PC-9 (cell line): ENCODE data around the gene STYXL1. TPM values are rescaled to one million over a fixed set of nuclear protein-coding genes. Genes with fewer than 3 reads are reported as not detected.
A peak's percentile ranks its signal among the peaks of the same experiment; 100 is the strongest.
"Not testable (repeated sequence)": the region's sequence is repeated elsewhere in the genome, so short reads cannot be mapped to it uniquely, and the experiment has no call there.

ENCODE experiments used
- Bru-seq: library from RNA; stranded (reverse); fragments of 400-500 nt; gene quantifications from one replicate; lab custom pipeline; 2021; lab: Mats Ljungman, UMichigan
- BruChase-seq, 2 experiments: library from RNA; stranded (reverse); fragments of 400-500 nt; gene quantifications; one replicate each; lab custom pipeline; 2021; lab: Mats Ljungman, UMichigan
- BruUV-seq: library from RNA; stranded (reverse); fragments of 400-500 nt; replicated peaks from 2 replicates; lab custom pipeline; 2021; lab: Mats Ljungman, UMichigan
- CTCF ChIA-PET: fragments of 300-600 bp; sonication (Branson Sonifier 250); formaldehyde crosslinking; loops from one replicate; lab custom pipeline; 2022; ENCODE audit warnings: antibody characterized with exemption; lab: Charles Lee
- POLR2A ChIA-PET: fragments of 300-600 bp; sonication (Branson Sonifier 250); formaldehyde crosslinking; loops from one replicate; lab custom pipeline; 2022; ENCODE audit warnings: antibody characterized with exemption; ENCODE audit not compliant: unreplicated experiment; lab: Charles Lee
- DNase-seq, 2 experiments: peaks; one replicate each; pipeline versions ENCODE4 v3.0.0 to v3.0.0-alpha.2; 2015 to 2022; ENCODE audit warnings: mixed read lengths in 1 of 2
- H2AFZ ChIP-seq: fragments of 200-600 bp; sonication (generic); 2 replicates; pipeline ENCODE4 v1.8.1; 2017; ENCODE audit warnings: antibody characterized with exemption
- H3F3A ChIP-seq: fragments of 200-600 bp; sonication (generic); 2 replicates; pipeline ENCODE4 v1.8.1; 2017; ENCODE audit warnings: antibody characterized with exemption, mild to moderate bottlenecking, low read depth; ENCODE audit not compliant: insufficient read depth
- H3K27ac ChIP-seq: fragments of 200-600 bp; sonication (generic); 2 replicates; pipeline ENCODE4 v1.6.1; 2016; ENCODE audit warnings: mixed run types
- H3K27me3 ChIP-seq: fragments of 200-600 bp; sonication (generic); 2 replicates; pipeline ENCODE4 v1.6.1; 2016; ENCODE audit warnings: low read depth, mixed run types; ENCODE audit not compliant: insufficient read depth
- H3K36me3 ChIP-seq: fragments of 200-600 bp; sonication (generic); 2 replicates; pipeline ENCODE4 v1.6.1; 2016; ENCODE audit warnings: low read depth, mixed run types
- H3K4me1 ChIP-seq: fragments of 200-600 bp; sonication (generic); replicated peaks from 2 replicates; pipeline ENCODE4 v1.6.1; 2016; ENCODE audit warnings: mixed run types; ENCODE audit not compliant: insufficient read depth
- H3K4me2 ChIP-seq: fragments of 200-600 bp; sonication (generic); 2 replicates; pipeline ENCODE4 v1.6.1; 2017; ENCODE audit warnings: mixed run types
- H3K4me3 ChIP-seq: fragments of 200-600 bp; sonication (generic); 2 replicates; pipeline ENCODE4 v1.6.1; 2016; ENCODE audit warnings: mixed run types
- H3K79me2 ChIP-seq: fragments of 200-600 bp; sonication (generic); 2 replicates; pipeline ENCODE4 v1.6.1; 2017; ENCODE audit warnings: low read depth, mixed run types
- H3K9me2 ChIP-seq: fragments of 200-600 bp; sonication (generic); 2 replicates; pipeline ENCODE4 v1.8.1; 2017; ENCODE audit warnings: mild to moderate bottlenecking; ENCODE audit not compliant: insufficient read depth
- H3K9me3 ChIP-seq: fragments of 200-600 bp; sonication (generic); 2 replicates; pipeline ENCODE4 v1.8.1; 2016; ENCODE audit warnings: low read depth; ENCODE audit not compliant: insufficient read depth
- H4K20me1 ChIP-seq: fragments of 200-600 bp; sonication (generic); 2 replicates; pipeline ENCODE4 v1.8.1; 2017; ENCODE audit not compliant: insufficient read depth
- EZH2 ChIP-seq: fragments of 200-600 bp; sonication (generic); IDR thresholded peaks from 2 replicates; pipeline ENCODE4 v1.8.0; 2017; ENCODE audit warnings: antibody characterized with exemption, low read depth
- intact Hi-C: fragments of 100-400 bp; cut with micrococcal nuclease; formaldehyde crosslinking; loops from one replicate; pipeline ENCODE4 v1.10.0; 2022; ENCODE audit not compliant: unreplicated experiment
- long read RNA-seq: library from polyadenylated mRNA; stranded (forward); transcript quantifications from one replicate; pipeline ENCODE4 v2.0.0, GENCODE V29; 2022
- total RNA-seq: library from RNA; stranded (reverse); gene quantifications from 2 replicates; pipeline ENCODE4 v1.2.3, GENCODE V29; 2021
- TF ChIP-seq, protein P1 (sequence below): fragments of 200-600 bp; sonication (generic); conservative IDR thresholded peaks from 2 replicates; pipeline ENCODE4 v1.6.1; 2017; ENCODE audit warnings: mixed run types, antibody characterized with exemption, mild to moderate bottlenecking, moderate library complexity

Gene STYXL1, protein sequence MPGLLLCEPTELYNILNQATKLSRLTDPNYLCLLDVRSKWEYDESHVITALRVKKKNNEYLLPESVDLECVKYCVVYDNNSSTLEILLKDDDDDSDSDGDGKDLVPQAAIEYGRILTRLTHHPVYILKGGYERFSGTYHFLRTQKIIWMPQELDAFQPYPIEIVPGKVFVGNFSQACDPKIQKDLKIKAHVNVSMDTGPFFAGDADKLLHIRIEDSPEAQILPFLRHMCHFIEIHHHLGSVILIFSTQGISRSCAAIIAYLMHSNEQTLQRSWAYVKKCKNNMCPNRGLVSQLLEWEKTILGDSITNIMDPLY
- total RNA-seq (77.7 and 98.2 TPM in 2 replicates), Bru-seq, nascent RNA (percentile 69 among the genes with signal in this experiment), BruChase-seq, experiment 1, labeled RNA remaining after a 2-hour chase (percentile 72 among the genes with signal in this experiment), BruChase-seq, experiment 2, labeled RNA remaining after a 6-hour chase (percentile 69 among the genes with signal in this experiment)
- long read RNA-seq, transcript STYXL1-206 (9 exons, 1,147 nt): major isoform, 31 of 137 reads
- long read RNA-seq, transcript STYXL1-203 (9 exons, 1,374 nt): minor isoform, 7 of 137 reads
- long read RNA-seq, partial matches to known transcripts: 25 of 137 reads
- long read RNA-seq, other reads (novel, unspliced or antisense): 71 of 137 reads

DNA sequence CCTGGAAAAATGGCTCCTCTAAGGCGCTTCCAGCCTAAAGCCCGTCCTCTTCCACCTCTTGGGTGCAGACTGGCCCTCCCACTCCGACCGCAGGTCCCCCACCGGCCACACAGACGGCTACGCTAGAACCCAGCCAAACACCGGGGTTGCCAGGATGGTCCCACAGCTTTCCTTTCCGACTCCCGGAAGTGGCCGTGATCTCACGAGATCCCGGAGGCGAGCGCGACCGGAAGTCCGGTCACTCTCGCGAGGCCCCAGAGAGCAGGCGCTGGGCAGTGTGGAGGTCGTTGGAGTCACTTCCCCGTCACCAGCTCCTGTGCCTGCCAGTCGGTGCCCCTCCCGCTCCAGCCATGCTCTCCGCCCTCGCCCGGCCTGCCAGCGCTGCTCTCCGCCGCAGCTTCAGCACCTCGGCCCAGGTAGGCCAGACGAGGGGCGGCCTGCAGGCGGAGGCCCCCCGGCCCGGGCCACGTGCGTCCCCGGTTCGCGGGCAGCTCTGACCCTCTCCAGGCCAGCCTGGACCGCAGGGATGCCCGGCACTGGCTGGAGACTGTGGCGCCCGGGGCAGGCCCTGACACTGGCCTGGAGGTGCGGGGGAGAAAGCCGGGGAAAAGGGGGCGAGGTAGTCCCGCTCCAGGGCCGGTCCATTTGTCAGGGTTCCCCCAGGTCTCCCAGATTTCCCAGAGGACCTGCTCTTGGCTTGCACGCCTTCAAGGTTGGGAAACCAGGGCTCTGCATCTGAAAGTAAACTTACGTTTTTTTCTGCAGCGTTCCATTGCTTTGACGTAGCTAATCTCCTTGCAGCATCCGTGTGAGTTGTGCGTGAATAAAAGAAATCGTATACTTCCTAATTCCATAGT, at the start of gene STYXL1, which contains the start of gene MDH2:
TSS of gene STYXL1 (minus strand) at position 190 of the 857 bp plus-strand sequence. CDS start 17,477 bp downstream, outside the sequence.
TSS of gene MDH2 (plus strand) at position 296 of the 857 bp plus-strand sequence. CDS start at position 351, 55 bp downstream.
- Histone ChIP-seq H3K4me2 (peak within 1 kb of the TSS; percentile 82), H2AFZ (peak within 1 kb of the TSS; percentile 90)
- BruUV-seq: TSS peak; percentile 56

DNA sequence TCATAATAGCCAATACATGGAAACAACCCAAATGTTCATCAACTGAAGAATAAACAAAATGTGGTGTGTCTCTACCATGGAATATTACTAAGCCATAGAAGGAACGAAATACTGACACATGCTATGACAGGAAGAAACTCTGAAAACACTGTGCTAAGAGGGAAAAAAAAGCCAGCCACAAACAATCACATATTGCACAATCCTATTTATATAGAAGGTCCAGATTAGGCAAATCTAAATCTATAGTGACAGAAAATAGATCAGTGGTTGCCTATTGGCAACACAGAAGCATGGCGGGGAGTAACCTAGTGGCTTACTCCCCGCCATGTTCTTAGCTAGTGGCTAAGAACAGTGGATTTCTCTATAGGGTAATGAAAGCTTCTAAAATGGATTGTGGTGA, 48.1 kb upstream of the STYXL1 start:
- POLR2A ChIA-PET: no interaction called here
- no peak overlapping the region for H3K27ac ChIP-seq
- H3K79me2 ChIP-seq: no peaks in the 10 kb centered on the region
- H3K4me1 ChIP-seq: peaks cover 26% of the 10 kb centered on the region
- DNase-seq: no peak
- TF ChIP-seq, protein P1, sequence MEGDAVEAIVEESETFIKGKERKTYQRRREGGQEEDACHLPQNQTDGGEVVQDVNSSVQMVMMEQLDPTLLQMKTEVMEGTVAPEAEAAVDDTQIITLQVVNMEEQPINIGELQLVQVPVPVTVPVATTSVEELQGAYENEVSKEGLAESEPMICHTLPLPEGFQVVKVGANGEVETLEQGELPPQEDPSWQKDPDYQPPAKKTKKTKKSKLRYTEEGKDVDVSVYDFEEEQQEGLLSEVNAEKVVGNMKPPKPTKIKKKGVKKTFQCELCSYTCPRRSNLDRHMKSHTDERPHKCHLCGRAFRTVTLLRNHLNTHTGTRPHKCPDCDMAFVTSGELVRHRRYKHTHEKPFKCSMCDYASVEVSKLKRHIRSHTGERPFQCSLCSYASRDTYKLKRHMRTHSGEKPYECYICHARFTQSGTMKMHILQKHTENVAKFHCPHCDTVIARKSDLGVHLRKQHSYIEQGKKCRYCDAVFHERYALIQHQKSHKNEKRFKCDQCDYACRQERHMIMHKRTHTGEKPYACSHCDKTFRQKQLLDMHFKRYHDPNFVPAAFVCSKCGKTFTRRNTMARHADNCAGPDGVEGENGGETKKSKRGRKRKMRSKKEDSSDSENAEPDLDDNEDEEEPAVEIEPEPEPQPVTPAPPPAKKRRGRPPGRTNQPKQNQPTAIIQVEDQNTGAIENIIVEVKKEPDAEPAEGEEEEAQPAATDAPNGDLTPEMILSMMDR: no peak
- no peak for TF ChIP-seq EZH2
- CTCF ChIA-PET: no interaction called here
- no peaks in the 10 kb centered on the region for H3K9me2 ChIP-seq
- H3K36me3 ChIP-seq: no peaks in the 10 kb centered on the region
- no peaks in the 10 kb centered on the region for H3K27me3 ChIP-seq
- no peak overlapping the region for H3K4me2 ChIP-seq
- no peaks in the 10 kb centered on the region for H3K9me3 ChIP-seq
- peaks cover 10% of the 10 kb centered on the region; the same call in 1 of the 2 replicates for H3F3A ChIP-seq
- no peaks in the 10 kb centered on the region for H4K20me1 ChIP-seq
- no peak overlapping the region for H2AFZ ChIP-seq
- no peak overlapping the region for H3K4me3 ChIP-seq
- no TSS peak for BruUV-seq
- intact Hi-C loops: no loop called here

More for the DNA sequence above, at the start of gene STYXL1, which contains the start of gene MDH2:
- no peaks in the 10 kb centered on the region; the same call in 1 of the 2 replicates for H3K36me3 ChIP-seq
- intact Hi-C loops: loop anchor here (2.0 to 5.0 kb wide), 3 partner anchors 56 to 244 kb away; partner anchors contain the start of gene TMEM120A
- H3F3A ChIP-seq: peaks cover 32% of the 10 kb centered on the region
- peaks cover 10% of the 10 kb centered on the region; the same call in 1 of the 2 replicates for H4K20me1 ChIP-seq
- DNase-seq: peak; percentile 93 to 97
- H3K4me1 ChIP-seq: peaks cover 15% of the 10 kb centered on the region
- ChIA-PET POLR2A (interaction anchor here (0.6 to 1.0 kb wide), 8 partner anchors 42 to 1864 kb away, joined by 3 to 8 read pairs (median 4); partner anchors contain the start of gene RHBDD2), CTCF (interaction anchor here (0.5 to 0.7 kb wide), 4 partner anchors 28 to 208 kb away, joined by 3 to 8 read pairs (median 4); no protein-coding TSS in a partner anchor)
- no peaks in the 10 kb centered on the region for H3K9me2 ChIP-seq
- H3K27ac ChIP-seq: peak within 1 kb of the TSS; percentile 83
- H3K79me2 ChIP-seq: peaks cover 89% of the 10 kb centered on the region
- TF ChIP-seq EZH2: no peak
- TF ChIP-seq, protein P1: no peak
- peak within 1 kb of the TSS; percentile 89 for H3K4me3 ChIP-seq
- H3K9me3 ChIP-seq: no peaks in the 10 kb centered on the region
- no peaks in the 10 kb centered on the region for H3K27me3 ChIP-seq

DNA sequence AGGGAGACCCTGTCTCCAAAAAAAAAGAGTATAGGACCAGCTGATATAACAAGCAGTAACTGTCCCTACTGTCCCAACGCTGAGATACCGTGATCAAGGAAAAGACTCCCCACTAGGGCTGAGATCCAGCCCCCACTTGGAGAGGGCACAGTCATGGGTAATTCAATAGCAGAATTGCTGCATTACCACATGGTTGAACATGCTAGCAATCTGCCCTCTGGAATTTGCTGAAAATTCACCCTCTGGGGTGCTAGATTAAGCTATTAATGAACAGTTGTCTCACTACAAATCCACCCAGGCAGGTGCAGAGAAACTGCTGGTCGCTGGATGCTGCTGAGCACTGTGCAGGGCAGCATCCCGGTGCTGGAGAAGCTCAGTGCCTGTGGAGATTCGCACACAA, 46.5 kb upstream of the STYXL1 start:
- H3K9me2 ChIP-seq, H3K9me3 ChIP-seq, H3K79me2 ChIP-seq, H3K27ac ChIP-seq, BruUV-seq, H3K4me2 ChIP-seq, intact Hi-C loops, POLR2A ChIA-PET, H2AFZ ChIP-seq, H3K36me3 ChIP-seq, DNase-seq, H4K20me1 ChIP-seq, H3K4me3 ChIP-seq, CTCF ChIA-PET, H3K27me3 ChIP-seq: not testable (repeated sequence)
- Histone ChIP-seq H3K4me1 (peaks cover 34% of the 10 kb centered on the region), H3F3A (peaks cover 25% of the 10 kb centered on the region)

DNA sequence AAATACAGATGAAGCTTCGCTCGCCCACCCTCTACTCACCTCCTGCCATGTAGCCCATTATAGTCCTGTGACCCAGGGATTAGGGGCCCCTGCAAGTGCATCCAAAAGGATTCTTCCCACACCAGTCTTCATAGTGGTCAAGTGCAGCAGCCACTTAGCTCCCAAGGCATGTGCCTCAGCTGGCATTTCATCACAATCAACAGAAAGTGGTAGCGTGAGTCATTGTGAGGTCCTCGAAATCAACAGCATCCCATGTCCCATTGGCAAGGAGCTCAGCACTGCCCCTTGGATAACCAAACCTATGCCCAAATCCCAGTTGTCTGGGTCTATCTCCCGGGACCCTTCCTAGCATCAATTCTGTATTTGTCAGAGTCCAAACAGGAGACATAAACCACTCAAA, 45.7 kb upstream of the STYXL1 start:
- H3K9me2 ChIP-seq, H3K9me3 ChIP-seq, H3K27me3 ChIP-seq, H4K20me1 ChIP-seq, CTCF ChIA-PET, H3K36me3 ChIP-seq, H3K79me2 ChIP-seq, H3K4me2 ChIP-seq, H2AFZ ChIP-seq, POLR2A ChIA-PET, H3K27ac ChIP-seq, intact Hi-C loops, DNase-seq, H3K4me3 ChIP-seq, BruUV-seq: not testable (repeated sequence)
- H3K4me1 ChIP-seq: peaks cover 40% of the 10 kb centered on the region
- peaks cover 33% of the 10 kb centered on the region for H3F3A ChIP-seq
